GM21619 (cell line): ENCODE measurements around the gene ZNF787.
"Not testable (repeated sequence)": the region's sequence is repeated elsewhere in the genome, so short reads cannot be mapped to it uniquely, and the experiment has no call there.

ENCODE experiments used
- ATAC-seq: cut with Tn5 transposase; IDR thresholded peaks from one replicate; pipeline ENCODE4 v1.9.1; 2021; ENCODE audit not compliant: unreplicated experiment

The ZNF787 gene

GRCh38 chr19:56106993-56107392 lies 14.1 kb downstream of the ZNF787 start:
- no peak for ATAC-seq

GRCh38 chr19:56106397-56106849 lies 14.7 kb downstream of the ZNF787 start:
- ATAC-seq = no peak

GRCh38 chr19:56105831-56106396 lies 15.2 kb downstream of the ZNF787 start:
- not testable (repeated sequence) for ATAC-seq

GRCh38 chr19:56105090-56105701 lies 15.9 kb downstream of the ZNF787 start:
- ATAC-seq = no peak

GRCh38 chr19:56104423-56104822 lies 16.7 kb downstream of the ZNF787 start:
- no peak for ATAC-seq

GRCh38 chr19:56103027-56103614 lies 18.0 kb downstream of the ZNF787 start:
- no peak for ATAC-seq

- no peak for ATAC-seq
Measured at GRCh38 chr19:56101746-56102535, 19.2 kb downstream of the ZNF787 start.

GRCh38 chr19:56101095-56101494 lies 20.0 kb downstream of the ZNF787 start:
- no peak for ATAC-seq

- ATAC-seq = no peak
Measured at GRCh38 chr19:56099638-56100539, 21.2 kb downstream of the ZNF787 start.

GRCh38 chr19:56098731-56099568 lies 22.1 kb downstream of the ZNF787 start:
- ATAC-seq = no peak

GRCh38 chr19:56098237-56098636 lies 22.9 kb downstream of the ZNF787 start:
- not testable (repeated sequence) for ATAC-seq

- ATAC-seq = no peak
Measured at GRCh38 chr19:56097776-56098175, 23.3 kb downstream of the ZNF787 start.

- no peak for ATAC-seq
Measured at GRCh38 chr19:56097306-56097705, 23.8 kb downstream of the ZNF787 start.

GRCh38 chr19:56096665-56097064 lies 24.4 kb downstream of the ZNF787 start:
- ATAC-seq = no peak

GRCh38 chr19:56094449-56094848 lies 26.6 kb downstream of the ZNF787 start:
- ATAC-seq = no peak

GRCh38 chr19:56092685-56093631 lies 28.1 kb downstream of the ZNF787 start:
- no peak for ATAC-seq

- no peak for ATAC-seq
Measured at GRCh38 chr19:56091751-56092546, 29.1 kb downstream of the ZNF787 start.

- ATAC-seq = no peak
Measured at GRCh38 chr19:56091066-56091490, 30.0 kb downstream of the ZNF787 start.
